HL-60/S4 treated with retinoic acid at 250 ng/mL for 4 days and 3 days (cell line): ENCODE results near the gene ADK.

Source experiments
- in situ Hi-C: fragments of 300-500 bp; cut with MboI; formaldehyde crosslinking; loops from 2 replicates; pipeline ENCODE4 v1.7.0; 2022; ENCODE audit warnings: low sequenced_read_pairs

The ADK gene

DNA sequence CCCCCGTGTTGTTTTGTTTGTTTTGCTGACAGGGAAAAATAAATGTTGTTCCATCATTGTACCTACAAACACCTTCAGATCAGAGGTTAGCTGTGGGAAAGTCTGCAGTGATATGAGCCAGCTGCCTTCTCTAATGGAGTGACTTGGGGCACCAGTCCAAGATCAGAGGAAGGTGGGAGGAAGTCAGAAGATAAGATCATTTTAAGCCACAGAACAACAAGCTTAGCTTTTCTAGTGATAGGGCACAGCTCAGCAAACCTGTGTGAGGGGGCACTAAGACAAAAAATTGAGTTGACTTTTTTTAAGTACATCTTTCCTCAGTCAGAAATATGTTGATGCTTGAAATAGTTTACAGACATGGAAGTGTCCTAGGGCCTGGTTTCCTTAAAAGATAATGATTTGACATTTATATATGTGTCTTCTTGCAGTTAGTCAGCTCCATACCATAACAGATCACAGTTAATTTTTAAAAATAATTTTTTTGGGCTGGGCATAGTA lies 435.1 kb downstream of the ADK start:
- in situ Hi-C loops: no loop called here

DNA sequence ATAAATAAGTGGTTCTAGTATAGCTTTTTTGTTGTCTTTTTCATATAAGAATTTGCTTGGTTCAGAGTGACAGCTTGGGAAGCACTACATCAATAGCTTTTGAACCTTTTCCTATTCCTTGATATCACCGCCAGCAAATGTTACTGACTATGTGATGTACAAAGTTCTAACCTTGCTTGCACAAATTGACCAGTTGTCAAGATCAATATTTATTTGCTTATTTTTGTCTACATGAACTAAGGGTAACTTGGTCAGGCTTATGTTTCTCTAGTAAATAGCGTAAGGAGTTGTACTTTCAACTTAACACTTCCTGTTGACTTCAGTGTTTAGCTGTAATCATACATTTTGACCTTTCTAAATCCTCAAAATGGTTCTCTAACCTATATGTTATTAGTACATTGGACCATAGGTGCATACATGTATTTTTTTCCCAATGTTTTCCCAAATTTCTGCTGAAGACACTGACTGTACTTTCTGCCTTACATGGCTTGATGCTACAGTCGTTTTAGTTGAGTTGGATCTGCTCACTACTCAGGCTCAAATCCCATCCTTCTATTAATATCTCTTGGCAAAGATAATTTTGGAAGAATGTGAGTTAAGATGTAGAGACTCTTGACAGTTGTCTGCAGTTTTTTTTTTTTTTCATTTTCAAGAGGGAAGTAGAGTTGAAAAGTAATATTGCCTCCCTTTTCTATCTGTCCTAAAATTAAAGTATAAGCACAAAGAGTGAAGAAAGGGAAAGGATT lies 436.3 kb downstream of the ADK start:
- in situ Hi-C loops: no loop called here

DNA sequence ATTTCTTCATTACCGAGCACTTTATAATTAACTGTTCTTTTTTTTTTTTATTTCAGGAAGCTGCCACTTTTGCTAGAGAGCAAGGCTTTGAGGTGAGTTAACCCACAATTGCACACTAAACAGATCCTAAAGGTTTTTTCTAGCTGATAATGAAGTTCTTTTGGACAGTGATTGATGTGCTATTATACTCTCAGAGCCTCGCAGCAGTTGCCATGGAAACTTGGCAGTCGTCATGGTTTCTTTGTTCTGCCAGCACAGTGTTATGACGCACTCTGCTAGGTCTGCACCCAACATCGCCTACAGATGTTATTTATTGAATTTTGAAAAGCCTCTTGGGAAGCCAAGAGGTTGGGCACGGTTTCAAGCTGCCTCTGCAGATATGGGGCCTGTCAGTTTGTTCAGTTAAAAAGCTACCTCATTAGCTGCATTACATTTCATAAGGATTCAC lies 438.2 kb downstream of the ADK start:
- in situ Hi-C loops: no loop called here

DNA sequence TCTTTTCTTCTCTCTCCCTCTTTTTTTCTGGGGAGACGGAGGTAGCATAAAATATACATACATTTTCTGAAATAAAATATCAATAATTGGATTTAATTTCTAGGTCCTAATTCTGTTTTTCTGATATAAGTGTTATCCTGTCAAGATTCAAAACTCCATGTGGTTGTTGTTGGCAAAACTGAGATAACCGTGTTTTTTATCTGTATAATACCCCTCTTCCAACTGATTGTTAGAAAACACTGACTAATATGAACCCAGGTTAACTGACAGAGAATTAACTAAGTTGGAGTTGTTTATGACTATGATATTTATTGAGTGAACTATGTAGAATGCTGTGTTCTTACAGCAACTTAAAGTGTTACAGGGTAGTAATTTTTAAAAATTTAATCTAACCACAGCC lies 438.8 kb downstream of the ADK start:
- in situ Hi-C loops: no loop called here

DNA sequence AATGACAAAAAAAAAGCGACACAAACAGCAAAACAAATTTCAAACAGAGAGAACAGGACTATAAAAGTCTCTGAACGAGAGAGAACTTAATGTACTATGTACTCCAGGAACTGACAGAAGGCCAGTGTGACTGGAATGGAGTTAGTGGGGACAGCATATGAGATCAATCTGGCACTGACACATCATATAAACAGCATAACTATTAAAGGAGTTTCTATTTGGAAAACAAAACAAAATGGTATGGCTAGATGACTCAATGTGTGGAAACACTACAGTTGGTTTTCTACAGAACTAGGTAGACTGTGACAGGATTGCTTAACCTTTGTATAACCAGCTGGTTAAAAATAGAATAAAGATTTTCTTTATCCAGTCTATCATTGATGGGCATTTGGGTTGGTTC lies 442.4 kb downstream of the ADK start:
- in situ Hi-C loops: no loop called here

DNA sequence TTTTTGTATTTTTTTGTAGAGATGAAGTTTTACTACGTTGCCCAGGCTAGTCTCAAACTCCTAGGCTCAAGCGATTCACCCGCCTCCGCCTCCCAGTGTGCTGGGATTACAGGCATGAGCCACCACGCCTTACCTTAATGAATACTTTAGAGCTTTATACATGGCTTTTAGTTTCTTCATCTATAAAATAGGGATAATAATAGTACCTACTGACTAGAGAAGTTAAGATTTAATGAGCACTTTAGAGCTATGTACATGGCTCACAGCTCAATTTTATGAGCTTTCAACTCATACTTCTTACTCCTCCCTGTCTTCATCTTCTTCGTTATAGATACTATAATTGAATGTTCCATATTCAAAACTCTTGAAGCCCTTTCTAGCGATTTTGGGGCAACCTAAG lies 445.7 kb downstream of the ADK start:
- in situ Hi-C loops: no loop called here

DNA sequence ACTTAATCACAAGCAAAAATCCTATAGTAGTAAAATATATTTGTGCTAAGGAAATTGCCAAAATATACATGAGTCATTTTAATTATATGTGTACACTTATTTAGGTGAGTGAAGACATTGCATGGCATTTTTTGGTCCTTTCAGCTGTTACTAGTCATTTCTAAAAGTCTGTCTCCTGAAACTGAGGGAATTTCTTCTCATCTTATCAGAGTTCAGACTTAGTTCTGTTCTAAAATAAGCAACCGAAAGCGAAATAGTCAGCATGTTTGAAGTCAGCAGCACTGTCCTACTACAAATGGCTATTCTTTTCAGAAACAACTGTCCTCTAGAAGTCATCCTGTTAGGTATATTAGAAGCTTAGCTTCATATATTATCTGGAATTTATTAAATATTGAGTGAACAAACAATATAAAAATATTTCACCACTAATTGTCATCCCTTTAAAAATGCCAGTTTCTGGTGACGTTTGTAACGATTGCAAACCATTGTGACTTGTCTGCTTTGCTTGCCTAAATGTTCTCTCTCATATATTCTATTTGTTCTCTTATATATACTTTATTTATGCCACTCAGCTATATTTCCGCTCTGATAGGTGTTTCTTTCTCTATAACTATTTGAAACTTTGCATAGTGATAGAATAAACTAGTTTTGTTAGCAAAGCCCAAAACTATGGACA lies 448.0 kb downstream of the ADK start:
- in situ Hi-C loops: no loop called here

DNA sequence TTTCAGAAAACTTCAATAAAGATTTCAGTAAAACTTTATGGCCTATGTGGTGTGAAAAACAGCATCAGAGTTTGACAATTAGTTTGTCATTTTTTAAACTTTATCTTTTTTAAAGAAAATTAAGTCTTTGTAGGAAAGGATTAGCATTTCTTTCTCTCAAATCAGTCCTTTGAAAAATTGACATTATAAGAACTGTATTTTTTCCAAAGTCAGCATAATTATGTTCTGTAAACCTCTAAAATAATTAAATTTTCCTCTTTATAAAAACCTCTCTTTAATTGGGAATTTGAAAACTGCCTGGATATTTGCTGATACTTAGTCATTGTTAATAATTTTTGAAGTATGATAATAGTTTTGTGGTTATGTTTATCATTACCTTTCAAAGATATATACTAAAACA lies 448.7 kb downstream of the ADK start:
- in situ Hi-C loops: no loop called here

DNA sequence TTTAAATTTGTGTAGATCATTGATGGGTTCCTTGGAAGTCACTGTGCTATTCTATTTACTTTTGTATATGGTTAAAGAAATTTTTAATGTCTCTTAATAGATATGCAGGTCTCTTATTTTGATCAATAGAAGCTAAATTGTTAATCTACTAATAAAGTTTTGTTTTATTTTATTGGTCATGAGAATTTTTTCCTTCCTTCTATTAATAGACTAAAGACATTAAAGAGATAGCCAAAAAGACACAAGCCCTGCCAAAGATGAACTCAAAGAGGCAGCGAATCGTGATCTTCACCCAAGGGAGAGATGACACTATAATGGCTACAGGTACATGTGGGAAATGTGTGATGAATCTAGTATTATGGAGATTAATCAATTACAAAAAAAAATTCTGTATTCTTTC lies 449.1 kb downstream of the ADK start:
- in situ Hi-C loops: no loop called here

DNA sequence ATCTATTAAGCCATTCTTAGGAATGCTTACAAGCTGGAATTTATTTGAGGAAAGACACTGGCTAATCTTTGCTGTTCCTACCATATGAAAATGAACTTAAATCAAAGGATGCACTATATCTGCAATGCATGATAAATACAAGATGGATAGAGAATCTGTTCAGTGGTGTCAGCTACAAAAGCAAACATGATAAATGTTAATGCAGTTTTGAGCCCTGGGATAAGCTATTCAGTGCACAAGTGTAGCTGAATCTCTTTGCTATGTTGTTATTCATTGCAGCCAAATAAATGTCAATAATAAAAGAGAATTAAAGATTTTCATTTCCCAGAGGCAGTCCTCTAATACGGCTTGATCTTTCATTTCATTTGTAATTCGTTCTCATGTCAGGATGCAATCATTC lies 451.6 kb downstream of the ADK start:
- in situ Hi-C loops: no loop called here

DNA sequence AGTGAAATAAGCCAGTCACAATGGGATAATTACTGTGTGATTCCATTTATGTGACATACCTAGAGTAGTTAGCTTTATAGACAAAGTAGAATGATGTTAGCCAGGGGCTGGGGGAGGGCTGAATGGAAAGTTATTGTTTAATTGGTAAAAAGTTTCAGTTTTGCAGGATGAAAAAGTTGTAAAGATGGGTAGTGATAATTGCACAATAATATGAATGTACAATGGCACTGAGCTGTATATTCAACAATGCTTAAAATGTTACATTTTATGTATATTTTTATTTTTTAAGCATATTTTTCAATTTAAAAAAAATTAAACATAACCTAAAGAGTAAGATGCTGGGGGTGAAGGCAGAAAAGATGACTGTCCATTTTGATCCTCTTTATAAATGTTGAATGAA lies 459.3 kb downstream of the ADK start:
- in situ Hi-C loops: no loop called here

DNA sequence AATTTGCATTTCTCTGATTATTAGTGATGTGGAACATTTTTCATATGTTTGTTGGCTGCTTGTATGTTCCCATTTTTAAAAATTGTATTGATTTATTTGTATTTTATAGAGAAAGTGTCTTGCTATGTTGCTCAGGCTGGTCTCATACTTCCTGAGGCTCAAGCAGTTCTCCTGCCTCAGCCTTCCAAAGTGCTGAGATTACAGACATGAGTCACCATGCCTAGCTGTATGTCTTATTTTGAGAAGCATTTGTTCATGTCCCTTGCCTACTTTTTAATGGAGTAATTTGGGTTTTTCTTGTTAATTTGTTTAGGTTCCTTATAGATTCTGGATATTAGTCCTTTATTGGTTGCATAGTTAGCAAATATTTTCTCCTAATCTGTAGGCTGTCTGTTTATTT lies 461.2 kb downstream of the ADK start:
- in situ Hi-C loops: no loop called here

DNA sequence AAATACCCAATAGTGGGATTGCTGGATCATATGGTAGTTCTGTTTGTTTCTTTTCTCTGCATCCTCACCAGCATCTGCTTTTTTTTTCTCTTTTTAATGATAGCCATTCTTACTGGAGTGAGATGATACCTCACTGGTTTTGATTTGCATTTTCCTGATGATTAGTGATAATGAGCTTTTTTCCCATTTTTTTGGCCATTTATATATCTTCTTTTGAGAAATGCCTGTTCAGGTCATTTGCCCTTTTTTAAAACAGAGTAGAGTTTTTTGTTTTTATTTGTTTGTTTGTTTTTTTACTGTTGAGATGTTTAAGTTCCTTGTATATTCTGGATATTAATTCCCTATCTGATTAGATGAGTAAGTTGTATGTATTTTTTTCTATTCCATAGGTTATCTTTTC lies 469.6 kb downstream of the ADK start:
- in situ Hi-C loops: no loop called here

DNA sequence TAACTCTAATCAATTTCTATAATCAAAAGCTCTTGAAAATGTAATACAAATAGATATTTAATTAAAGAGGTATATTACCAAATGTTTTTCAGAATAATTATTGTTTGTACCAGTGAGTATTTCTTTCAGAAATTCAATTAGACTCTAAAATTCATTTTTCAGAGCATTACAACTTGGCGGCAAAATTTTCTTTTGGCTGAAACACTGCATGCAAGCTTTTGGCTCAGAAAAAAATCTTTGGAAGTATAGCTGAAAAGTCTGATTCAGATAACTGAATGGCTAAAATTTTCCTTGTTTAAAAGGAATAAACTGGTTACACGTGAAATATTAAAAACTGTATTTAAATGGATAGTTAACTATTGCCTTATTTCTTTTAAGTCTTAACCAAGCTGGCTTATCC lies 472.8 kb downstream of the ADK start:
- in situ Hi-C loops: no loop called here

DNA sequence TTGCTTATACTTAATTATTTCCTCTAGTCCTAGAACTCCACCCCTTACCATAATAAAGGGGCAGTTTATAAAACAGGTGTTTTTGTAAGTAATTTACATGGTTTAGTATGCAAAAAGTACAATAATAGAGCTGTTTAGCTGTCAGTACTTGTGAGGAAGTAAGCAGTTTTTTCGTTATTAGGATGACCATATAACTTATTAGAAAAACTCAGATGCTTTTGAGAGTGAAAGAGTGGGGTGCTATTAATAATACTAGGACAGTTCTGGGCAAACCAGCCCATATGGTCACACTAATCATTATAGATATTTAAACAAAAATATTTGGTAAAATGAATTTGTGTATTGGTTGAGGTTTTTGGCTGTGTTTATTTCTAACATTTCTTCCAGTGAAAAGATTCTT lies 473.5 kb downstream of the ADK start:
- in situ Hi-C loops: no loop called here

DNA sequence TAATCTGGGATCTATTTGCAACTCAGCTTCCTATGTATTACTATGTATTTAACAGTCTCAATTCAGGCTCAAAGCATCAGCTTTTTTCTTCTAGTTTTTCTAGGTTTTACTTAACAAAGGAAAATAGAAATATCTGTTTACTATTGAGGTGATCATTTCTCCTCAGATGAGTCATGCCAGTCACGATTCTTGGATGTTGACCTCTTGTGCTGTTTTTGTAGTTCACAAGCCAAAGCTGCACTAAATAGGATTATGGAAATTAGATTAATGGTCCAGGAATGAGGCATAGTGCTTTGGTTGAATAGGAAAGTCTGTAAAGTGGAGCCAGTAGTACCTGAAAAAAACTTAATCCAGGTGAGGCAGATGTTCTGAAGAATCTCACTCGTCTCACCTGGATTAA lies 477.1 kb downstream of the ADK start:
- in situ Hi-C loops: no loop called here

DNA sequence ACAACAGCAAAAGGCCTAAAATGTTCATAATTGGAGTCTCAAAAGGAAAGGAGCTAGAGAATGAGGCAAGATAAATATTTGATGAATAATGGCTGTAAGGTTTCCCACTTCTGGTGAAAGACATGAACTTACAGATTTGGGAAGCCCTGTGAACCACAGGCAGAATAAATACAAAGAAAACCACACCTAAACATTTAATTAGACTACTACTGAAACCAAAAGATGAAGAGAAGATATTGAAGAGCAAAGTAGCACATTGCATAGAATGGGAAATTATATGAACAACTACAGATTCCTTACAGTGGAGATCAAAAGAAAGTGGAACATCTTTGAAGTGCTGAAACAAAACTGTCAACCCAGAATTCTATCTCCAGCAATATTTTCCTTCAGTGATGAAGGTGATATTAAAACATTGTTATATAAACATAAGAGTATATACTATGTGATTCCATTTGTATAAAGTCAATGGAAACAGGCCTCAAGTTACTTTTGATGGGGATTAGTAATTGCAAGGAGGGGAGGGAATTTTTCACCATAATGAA lies 484.0 kb downstream of the ADK start:
- in situ Hi-C loops: no loop called here

DNA sequence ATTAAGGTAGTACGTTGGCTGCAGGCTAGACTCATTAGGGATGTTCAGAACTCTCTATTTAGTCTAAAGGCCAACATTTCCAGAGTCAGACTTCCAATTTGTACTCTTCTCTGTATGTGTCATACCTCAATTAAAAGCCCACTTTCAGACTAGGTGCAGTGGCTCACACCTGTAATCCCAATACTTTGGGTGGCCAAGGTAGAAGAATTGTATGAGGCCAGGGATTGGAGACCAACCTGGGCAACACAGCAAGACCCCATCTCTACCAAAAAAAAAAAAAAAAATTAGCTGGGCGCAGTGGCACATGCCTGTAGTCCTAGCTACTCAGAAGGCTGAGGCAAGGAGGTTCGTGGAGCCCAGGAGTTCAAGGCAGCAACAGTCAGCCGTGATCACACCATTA lies 484.6 kb downstream of the ADK start:
- in situ Hi-C loops: no loop called here

DNA sequence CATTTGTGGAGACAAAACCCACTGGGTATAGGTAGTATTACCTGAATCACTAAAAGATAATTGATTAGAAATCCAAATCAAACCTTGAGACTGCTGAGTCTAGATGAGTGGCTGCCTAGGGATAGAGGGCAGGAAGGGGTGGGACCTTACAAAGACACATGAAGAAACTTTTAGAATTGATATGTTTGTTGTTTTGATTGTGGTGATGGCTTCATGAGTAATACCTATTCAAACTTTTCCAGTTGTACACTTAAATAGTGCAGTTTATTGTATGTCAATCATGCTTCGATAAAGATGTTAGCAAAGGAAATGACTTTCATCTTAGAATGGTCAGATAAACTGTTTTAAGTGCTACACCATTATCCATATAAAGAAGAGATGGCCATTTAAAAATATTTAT lies 486.7 kb downstream of the ADK start:
- in situ Hi-C loops: no loop called here

DNA sequence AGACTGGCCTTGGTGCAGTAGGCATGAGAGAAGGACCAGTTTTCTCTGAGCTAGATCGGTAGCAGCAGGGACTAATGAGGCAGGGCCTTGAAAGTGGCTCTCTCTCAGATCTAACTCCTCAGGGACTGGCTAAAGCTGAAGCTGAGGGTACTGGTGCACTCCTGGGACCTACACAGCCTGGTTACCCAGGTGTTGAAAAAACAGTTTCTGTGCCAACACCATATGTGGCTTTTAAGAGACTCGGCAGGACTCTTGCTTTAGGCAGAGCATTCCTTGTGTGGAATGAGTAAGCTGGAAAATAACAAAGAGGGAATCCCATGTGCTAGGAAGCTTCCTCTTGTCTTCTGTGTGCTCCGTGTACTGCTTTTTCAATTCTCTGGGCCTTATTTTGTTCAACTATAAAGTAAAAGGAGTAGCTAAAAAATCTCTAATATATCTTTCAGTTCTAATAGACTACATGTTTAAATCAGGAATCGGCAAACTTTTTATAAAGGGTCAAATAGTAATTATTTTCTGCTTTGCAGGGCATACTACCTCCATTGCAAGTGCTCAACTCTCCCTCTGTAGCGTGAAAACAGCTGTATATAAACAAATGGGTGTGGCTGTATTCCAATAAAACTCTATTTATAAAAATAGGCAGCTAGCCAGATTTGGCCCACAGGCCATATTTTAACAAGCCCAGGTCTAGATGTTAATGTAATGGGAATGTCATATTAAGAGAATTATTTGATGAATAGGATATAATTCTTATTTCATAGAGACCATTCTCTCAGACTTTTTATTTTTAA lies 489.3 kb downstream of the ADK start:
- in situ Hi-C loops: no loop called here

DNA sequence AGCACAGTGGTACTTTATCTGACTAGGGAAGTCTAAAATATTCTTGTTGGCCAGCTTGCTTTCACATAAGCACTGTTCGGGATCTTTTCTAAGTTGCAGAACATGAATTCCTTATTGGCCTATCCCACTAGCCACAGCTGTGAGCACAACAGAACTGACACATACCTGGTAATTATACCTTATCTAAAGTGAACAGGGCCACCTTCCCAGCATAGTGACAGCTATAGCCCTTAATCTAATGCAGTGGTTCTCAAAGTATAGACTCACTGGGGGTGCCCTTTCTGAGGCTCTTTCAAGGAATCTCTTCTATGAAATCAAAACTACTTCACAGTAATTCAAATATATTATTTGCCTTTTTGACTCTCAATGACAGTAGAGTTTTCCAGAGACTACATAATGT lies 490.6 kb downstream of the ADK start:
- in situ Hi-C loops: no loop called here
